Kidney (tissue), 14 donors: ENCODE measurements around the gene NABP2. TPM values are rescaled to one million over a fixed set of nuclear protein-coding genes. Genes with fewer than 3 reads are reported as not detected.
"Not testable (repeated sequence)": the region's sequence is repeated elsewhere in the genome, so short reads cannot be mapped to it uniquely, and the experiment has no call there.

Source experiments
- DNase-seq, 5 donors: peaks; one replicate each; pipeline ENCODE4 v3.0.0-alpha.2; 2013 to 2020
- FAIRE-seq: peaks from 2 replicates; lab custom pipeline; 2012; peaks lifted over from hg19 to GRCh38; lab: Jason Lieb, UNC
- H3K27ac ChIP-seq, 2 donors: one replicate each; pipeline ENCODE4 v1.7.0; 2013; ENCODE audit warnings: low read depth in 2 of 2, low read length in 2 of 2, inconsistent platforms in 1 of 2
- H3K27me3 ChIP-seq: one replicate; pipeline ENCODE4 v1.7.1; 2013; ENCODE audit warnings: low read length, inconsistent platforms; ENCODE audit not compliant: control insufficient read depth, insufficient read depth
- H3K36me3 ChIP-seq, 3 donors: one replicate each; pipeline versions ENCODE4 v1.7.0 to v1.7.1; 2013; ENCODE audit warnings: low read length in 3 of 3, control low read depth in 1 of 3, inconsistent platforms in 1 of 3; ENCODE audit not compliant: insufficient read depth in 3 of 3, control insufficient read depth in 2 of 3
- H3K4me1 ChIP-seq, 3 donors: one replicate each; pipeline versions ENCODE4 v1.7.0 to v1.7.1; 2013; ENCODE audit warnings: low read length in 3 of 3, inconsistent platforms in 1 of 3, low read depth in 1 of 3; ENCODE audit not compliant: control insufficient read depth in 2 of 3, insufficient read depth in 2 of 3
- H3K4me3 ChIP-seq, 3 donors: one replicate each; pipeline versions ENCODE4 v1.7.0 to v1.8.1; 2013; ENCODE audit warnings: low read length in 3 of 3, control low read depth in 1 of 3, inconsistent platforms in 1 of 3
- H3K9ac ChIP-seq, 3 donors: one replicate each; pipeline versions ENCODE4 v1.7.0 to v1.7.1; 2013; ENCODE audit warnings: low read length in 3 of 3, control low read depth in 1 of 3, inconsistent platforms in 1 of 3
- H3K9me3 ChIP-seq, 3 donors: one replicate each; pipeline versions ENCODE4 v1.7.0 to v1.7.1; 2013; ENCODE audit warnings: low read length in 3 of 3, control low read depth in 1 of 3, inconsistent platforms in 1 of 3; ENCODE audit not compliant: control insufficient read depth in 2 of 3, insufficient read depth in 1 of 3
- intact Hi-C: fragments of 100-400 bp; cut with DNase I; formaldehyde crosslinking; loops from one replicate; pipeline ENCODE4 v1.11.1; 2022
- polyA plus RNA-seq: library from polyadenylated mRNA; stranded (reverse); fragments of 350-450 nt; fragmentation: Illumina TruSeq; extraction: RNeasy Lipid Tissue Mini Kit (QIAGEN cat#74804); gene quantifications from one replicate; pipeline ENCODE4 v1.2.3, GENCODE V29; 2014; ENCODE audit warnings: low read depth, low replicate concordance; ENCODE audit not compliant: insufficient read depth
- total RNA-seq: library from RNA; stranded (reverse); fragmentation: NEBNext Ultra II Directional; extraction: Animal tissue kit (Norgen Biotek cat#: 25700); gene quantifications from one replicate; pipeline ENCODE4 v1.2.1, GENCODE V29; 2021
- TF ChIP-seq, protein P1 (sequence below): IDR thresholded peaks from 3 replicates; pipeline ENCODE4 v1.5.1; 2012; ENCODE audit warnings: mild to moderate bottlenecking, moderate library complexity, borderline replicate concordance; ENCODE audit not compliant: insufficient read depth; ENCODE audit errors: extremely low read depth
- donor health status: control.
- donor health status: control.
- donor health status: control.
- donor health status: control.
- donor health status: control.
- donor health status: DM: yes; HTN: yes; CAD: no.
- donor health status: Normal renal cell carcinoma (clear cell type).

Gene NABP2
- total and polyA plus RNA-seq, 2 donors from 2014 or later = 31.0 to 42.3 TPM

DNA sequence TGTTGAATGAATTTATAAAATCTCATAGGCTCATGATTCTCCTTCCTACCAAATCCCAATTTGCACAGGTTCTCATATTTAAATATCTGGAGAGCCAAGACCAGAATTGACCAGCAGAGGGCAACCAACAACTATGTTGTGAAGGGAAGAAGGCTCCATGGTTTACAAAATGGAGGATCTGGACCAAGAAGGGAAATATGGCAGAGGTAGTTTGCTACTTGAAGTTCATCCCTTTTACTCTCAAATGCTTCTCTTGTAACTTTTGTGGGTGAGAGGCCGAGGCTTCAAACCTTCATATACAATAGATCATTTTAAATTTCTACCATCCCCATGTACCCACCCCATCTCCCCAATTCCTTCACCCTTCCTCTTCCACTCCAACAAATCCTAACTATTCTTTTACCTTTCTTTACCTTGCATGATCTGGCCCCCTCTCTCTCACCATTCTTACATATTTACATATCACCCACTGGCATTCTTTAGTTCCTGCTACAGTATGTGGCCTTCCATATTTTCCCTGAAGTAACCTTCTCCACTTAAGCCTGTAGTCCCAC lies 31.0 kb upstream of the NABP2 start:
- Histone ChIP-seq H3K4me3 (peak overlapping the region in 2 of 3 donors; percentile 2 to 33), H3K27me3 (no peaks in the 10 kb centered on the region), H3K27ac (no peak overlapping the region), H3K4me1 (peaks cover 0 to 11% (median 5%) of the 10 kb centered on the region in 3 donors), H3K9me3 (no peaks in the 10 kb centered on the region), H3K36me3 (no peaks in the 10 kb centered on the region), H3K9ac (no peak overlapping the region)
- TF ChIP-seq, protein P1, sequence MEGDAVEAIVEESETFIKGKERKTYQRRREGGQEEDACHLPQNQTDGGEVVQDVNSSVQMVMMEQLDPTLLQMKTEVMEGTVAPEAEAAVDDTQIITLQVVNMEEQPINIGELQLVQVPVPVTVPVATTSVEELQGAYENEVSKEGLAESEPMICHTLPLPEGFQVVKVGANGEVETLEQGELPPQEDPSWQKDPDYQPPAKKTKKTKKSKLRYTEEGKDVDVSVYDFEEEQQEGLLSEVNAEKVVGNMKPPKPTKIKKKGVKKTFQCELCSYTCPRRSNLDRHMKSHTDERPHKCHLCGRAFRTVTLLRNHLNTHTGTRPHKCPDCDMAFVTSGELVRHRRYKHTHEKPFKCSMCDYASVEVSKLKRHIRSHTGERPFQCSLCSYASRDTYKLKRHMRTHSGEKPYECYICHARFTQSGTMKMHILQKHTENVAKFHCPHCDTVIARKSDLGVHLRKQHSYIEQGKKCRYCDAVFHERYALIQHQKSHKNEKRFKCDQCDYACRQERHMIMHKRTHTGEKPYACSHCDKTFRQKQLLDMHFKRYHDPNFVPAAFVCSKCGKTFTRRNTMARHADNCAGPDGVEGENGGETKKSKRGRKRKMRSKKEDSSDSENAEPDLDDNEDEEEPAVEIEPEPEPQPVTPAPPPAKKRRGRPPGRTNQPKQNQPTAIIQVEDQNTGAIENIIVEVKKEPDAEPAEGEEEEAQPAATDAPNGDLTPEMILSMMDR = peak; percentile 75
- DNase-seq = peak in 4 of 5 donors; percentile 68 to 95 (median 87)
- intact Hi-C loops = no loop called here
- peak; percentile 88 for FAIRE-seq

DNA sequence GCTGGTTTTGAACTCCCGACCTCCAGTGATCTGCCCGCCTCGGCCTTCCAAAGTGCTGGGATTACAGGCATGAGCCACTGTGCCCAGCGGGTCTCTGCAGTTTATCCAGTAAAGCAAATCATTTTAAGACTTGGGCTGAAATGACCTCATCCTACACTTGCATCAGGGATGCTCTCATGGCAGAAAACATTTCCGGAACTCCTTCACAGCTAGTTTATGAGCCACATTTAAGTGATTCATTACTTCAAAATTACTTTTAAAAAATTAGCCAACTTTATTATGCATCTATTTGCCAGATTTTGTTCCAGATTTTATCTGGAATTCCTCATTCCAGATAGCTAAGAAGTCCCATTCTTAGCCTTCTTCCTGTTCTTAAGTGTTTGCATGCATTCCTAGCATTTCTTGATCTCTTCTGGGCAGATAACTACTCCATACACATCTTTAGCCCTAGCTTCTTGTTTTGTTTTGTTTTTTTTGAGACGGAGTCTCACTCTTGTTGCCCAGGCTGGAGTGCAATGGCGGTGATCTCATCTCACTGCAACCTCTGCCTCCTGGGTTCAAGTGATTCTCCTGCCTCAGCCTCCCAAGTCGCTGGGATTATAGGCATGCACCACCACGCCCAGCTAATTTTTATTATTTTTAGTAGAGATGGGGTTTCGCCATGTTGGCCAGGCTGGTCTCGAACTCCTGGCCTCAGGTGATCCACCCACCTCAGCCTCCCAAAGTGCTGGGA lies 27.2 kb upstream of the NABP2 start:
- H3K27ac ChIP-seq = not testable (repeated sequence)

DNA sequence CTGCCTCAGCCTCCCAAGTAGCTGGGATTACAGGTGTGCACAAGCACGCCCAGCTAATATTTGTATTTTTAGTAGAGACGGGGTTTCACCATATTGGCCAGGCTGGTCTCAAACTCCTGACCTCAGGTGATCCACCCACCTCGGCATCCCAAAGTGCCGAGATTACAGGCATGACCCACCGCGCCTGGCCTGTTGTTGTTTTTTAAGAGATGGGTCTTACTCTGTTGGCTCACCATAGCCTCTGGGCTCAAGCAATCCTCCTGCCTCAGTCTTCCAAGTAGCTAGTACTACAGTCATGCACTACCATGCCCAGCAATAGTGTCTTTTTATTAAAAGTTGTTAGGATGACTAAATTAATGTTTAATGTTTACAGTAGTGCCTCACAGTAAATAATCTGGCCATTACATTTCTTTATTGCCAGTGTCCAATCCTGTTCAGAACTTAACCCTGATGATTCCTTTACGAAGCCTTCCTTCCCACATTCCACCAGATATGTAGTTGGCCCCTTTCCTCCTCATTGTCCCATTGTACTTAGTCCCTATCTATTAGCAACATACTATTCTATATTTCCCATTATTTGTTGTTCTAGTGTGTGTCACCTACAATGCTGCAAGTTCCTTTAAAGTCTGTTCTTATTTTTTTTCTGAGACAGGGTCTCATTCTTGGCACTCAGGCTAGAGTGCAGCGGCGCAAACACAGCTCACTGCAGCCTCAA lies 26.1 kb upstream of the NABP2 start:
- DNase-seq (no peak), FAIRE-seq (no peak)
- H3K4me3 ChIP-seq = no peak overlapping the region
- no peak overlapping the region for H3K9ac ChIP-seq
- no peaks in the 10 kb centered on the region for H3K4me1 ChIP-seq
- intact Hi-C loops = no loop called here
- no peak overlapping the region for H3K27ac ChIP-seq
- TF ChIP-seq, protein P1 = no peak
- H3K27me3 ChIP-seq = no peaks in the 10 kb centered on the region
- no peaks in the 10 kb centered on the region for H3K36me3 ChIP-seq
- H3K9me3 ChIP-seq = no peaks in the 10 kb centered on the region

More for the DNA sequence above, 27.2 kb upstream of the NABP2 start:
- intact Hi-C loops, H3K36me3 ChIP-seq, H3K27me3 ChIP-seq, H3K9me3 ChIP-seq, H3K9ac ChIP-seq, H3K4me1 ChIP-seq, H3K4me3 ChIP-seq, FAIRE-seq: not testable (repeated sequence)
- peak in 2 of 5 donors; percentile 29 to 65 for DNase-seq

DNA sequence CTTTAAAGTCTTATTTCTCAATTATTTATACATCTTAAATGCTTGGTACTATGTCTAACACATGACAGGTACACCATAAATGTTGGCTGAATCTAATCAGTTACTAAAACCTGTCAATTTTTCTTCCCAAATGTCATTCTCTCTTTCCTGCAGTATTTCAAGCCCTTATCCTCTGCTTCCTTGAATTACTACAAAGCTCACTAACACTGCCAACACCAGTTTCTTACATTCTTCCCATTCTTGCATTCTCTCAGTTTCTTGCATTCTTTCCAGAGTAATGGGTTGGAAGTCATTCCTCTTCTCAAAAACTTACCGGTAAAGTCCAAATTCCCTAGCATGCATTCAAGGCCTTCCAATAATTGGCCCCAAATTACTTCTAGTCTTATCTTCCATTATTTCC lies 25.3 kb upstream of the NABP2 start:
- Histone ChIP-seq H3K9ac (no peak overlapping the region), H3K27ac (no peak overlapping the region), H3K4me3 (no peak overlapping the region), H3K36me3 (no peaks in the 10 kb centered on the region), H3K27me3 (no peaks in the 10 kb centered on the region), H3K9me3 (no peaks in the 10 kb centered on the region), H3K4me1 (no peaks in the 10 kb centered on the region)
- TF ChIP-seq, protein P1 = no peak
- FAIRE-seq = no peak
- DNase-seq = no peak
- intact Hi-C loops = no loop called here
